Posterior cingulate gyrus (tissue), 11 donors: ENCODE measurements around the gene WNT7A.

Source experiments
- DNase-seq, 10 donors: peaks; one replicate each; pipeline versions ENCODE4 v3.0.0 to v3.0.0-alpha.2; 2020 to 2021; ENCODE audit warnings: mixed read lengths in 3 of 10
- intact Hi-C: fragments of 100-400 bp; cut with DNase I; formaldehyde crosslinking; loops from one replicate; pipeline ENCODE4 v1.15.1; 2023

Gene WNT7A

DNA sequence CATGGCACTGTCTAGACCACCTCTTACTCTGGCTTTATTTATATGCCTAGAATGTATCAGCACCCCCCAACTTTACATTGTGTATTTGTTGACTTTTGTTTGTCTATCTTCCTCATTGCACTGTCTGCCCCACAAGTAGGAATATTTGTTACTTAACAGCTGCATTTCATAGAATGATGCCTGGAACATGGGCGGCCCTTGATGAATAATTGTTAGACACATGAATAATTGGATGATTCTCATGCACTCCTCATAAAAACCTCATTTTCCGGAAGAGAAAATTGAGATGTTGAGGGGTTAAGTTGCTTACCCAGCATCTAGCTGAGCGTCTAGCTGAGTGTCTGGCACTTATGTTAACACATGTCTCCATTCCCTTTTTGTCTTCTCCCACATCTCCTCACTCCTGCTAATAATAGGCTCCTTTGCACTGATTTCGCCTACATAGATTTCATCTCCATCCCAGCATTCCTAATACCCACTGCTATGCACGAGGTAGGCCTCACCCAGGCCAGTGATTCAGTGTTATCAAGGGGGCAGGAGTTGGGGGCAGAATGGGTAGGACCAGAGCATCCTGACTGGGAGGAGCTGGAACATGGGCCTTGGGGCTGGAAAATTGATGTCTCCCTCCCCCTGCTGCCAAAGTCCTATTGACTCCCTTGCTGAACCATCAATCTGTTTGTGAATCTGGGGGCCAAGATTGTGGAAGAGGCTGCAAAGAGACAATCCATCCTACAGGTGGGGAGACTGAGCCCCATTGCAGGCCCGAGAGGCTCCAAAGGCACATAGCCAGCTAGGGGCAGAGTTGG lies 7.8 kb upstream of the WNT7A start:
- no peak for DNase-seq
- intact Hi-C loops, result no loop called here

- intact Hi-C loops, result no loop called here
- peak in 1 of 10 donors; percentile 40 for DNase-seq
These were observed 6.8 kb upstream of the WNT7A start for GRCh38 chr3:13886593-13887129.

GRCh38 chr3:13885704-13886010 lies 5.8 kb upstream of the WNT7A start:
- no peak for DNase-seq
- intact Hi-C loops, result no loop called here

- intact Hi-C loops, result no loop called here
These were observed 5.2 kb upstream of the WNT7A start for GRCh38 chr3:13884851-13885703.

DNA sequence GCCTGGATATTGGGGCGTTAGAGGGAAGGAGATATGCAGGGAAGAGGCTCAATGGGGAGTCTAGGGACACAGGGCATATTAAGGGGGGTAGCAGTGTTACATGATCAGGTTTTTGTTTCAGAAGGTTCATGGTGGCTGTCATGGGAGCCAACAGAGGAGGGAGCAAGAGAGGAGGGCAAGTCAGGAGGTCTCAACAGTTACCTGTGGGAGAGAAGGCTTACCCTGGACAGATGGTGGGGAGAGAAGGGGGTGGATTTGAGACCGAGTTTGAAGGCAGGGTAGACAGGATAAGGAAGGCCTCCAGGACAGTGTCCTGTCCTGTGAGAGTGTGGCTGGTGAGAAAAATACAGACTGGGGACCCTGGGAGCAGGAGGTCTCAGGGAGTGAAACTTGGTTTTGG lies 3.8 kb upstream of the WNT7A start:
- no peak for DNase-seq
- intact Hi-C loops, result no loop called here

More at GRCh38 chr3:13884851-13885703, 5.2 kb upstream of the WNT7A start:
- DNase-seq, result peak in 3 of 10 donors; percentile 41 to 85 (median 47)

- intact Hi-C loops, result no loop called here
- DNase-seq, result no peak
These were observed 3.0 kb upstream of the WNT7A start for GRCh38 chr3:13882876-13883275.

GRCh38 chr3:13881536-13882410 lies 1.9 kb upstream of the WNT7A start:
- intact Hi-C loops, result no loop called here
- DNase-seq, result peak in 1 of 10 donors; percentile 35

GRCh38 chr3:13880811-13881156 lies 913 bp upstream of the WNT7A start:
- no peak for DNase-seq
- intact Hi-C loops, result loop anchor here (1.0 kb wide), 1 partner anchor 223 kb away; no protein-coding TSS in a partner anchor

GRCh38 chr3:13879102-13879945 lies 547 bp downstream of the WNT7A start:
- peak in 6 of 10 donors; percentile 19 to 90 (median 58) for DNase-seq
- intact Hi-C loops, result no loop called here

DNA sequence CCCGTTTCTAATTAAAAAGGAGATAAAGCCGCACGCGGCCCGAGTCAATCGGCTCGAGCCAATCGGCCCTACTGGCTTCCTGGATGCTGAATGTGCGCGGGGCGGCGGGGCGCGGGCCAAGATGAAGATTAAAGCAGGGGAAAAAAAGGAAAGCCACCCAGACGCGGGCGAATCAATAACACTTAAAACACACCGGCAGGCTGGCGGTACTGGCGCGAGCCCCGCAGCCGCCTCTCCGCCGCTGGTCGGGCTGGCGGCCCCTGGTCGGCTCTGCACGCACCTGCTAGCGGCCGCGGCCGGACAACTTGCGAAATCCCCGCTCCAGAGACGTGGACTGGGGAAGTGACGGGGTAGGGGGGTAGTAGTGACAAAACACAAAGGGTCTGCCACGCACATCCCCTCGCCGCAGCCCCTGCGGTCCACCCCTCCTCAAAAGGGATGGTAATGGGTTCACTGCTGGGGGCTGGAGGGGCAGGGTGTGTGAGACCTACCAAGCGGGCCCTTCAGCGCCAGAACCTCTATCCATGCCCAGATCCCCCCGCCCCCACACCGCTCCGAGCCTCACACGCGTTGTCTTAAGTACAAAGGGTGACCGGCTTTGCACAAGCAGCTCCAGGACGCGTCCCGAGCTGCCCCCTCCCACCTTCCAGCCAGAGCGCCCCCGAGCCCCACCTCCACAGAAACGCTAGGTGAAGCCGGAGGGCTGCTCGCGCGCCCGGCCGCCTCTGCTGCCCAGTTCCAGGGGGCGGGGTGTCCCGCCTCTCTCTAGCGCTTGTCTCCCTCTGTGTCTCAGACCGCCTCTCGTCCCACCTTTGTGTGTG lies 1.4 kb downstream of the WNT7A start:
- intact Hi-C loops, result no loop called here
- peak in 3 of 10 donors; percentile 78 to 85 (median 82) for DNase-seq

- intact Hi-C loops, result no loop called here
- no peak for DNase-seq
These were observed 2.0 kb downstream of the WNT7A start for GRCh38 chr3:13877911-13878280.

DNA sequence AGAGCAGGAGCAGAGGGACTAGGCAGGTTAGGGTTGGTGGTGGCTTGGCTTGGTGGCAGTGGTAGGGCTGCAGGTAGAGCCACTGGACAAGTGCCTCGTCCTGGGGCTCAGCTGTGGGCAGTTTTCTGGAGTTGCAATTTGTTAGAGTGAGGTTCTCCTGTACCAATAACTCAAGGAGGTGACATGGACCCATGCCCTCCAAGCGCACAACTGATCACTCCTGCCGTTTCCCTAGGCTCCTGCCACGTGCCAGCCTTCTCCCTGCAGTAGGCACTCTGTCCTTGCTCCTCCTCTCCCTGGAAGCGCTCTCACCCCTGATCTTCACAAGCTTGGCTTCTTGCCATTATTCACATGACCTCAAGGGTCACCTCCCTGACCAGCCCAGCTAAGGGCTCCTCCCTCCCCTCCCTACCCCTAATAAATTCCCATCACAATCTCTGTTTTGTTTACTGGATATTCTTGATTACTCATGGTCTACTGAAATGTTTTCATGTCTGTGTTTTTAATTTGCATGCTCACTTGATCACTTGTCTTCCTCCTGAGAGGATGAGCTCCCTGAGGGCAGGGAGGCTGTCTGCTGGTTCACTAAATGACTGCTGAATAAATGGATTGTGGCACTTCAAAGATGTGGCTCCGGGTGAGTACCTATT lies 3.3 kb downstream of the WNT7A start:
- DNase-seq, result no peak
- intact Hi-C loops, result no loop called here

DNA sequence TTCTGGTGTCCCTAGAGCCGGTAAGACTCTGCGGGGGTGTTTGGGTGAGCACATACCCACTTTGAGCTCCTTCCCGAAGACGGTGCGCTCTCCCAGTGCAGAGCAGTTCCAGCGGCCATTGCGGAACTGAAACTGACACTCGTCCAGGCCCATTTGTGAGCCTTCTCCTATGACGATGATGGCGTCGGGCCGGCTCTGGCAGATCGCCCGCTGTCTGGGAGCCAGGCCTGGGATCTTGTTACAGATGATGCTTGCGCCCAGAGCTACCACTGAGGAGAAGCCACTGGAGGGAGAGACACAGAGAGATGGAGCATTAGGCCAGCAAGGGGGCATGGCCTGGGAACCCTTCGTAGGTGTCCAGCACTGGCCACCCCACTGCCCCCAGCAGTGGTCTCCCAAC lies 5.0 kb downstream of the WNT7A start:
- intact Hi-C loops, result no loop called here
- peak in 5 of 10 donors; percentile 37 to 87 (median 46) for DNase-seq

DNA sequence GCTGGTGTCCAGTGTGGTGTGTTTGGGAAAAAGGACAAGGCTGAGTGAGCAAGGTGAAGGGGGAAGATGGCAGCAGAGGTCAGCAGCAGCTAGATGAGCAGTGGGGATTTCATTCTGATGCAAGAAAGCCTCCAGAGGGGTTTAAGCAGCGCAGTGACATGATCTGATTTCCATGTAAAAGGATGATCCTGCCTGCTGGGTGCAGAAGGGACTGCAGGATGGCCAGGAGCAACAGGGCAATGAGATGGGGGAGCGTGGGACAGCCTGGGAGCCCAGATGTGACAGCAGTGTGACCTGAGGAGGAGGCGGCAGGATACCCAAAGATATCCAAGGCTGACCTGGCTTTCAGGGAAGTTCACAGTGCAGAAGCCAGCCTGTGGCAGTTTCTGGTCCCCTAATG lies 6.1 kb downstream of the WNT7A start:
- peak in 1 of 10 donors; percentile 26 for DNase-seq
- intact Hi-C loops, result no loop called here

GRCh38 chr3:13872451-13872850 lies 7.4 kb downstream of the WNT7A start:
- intact Hi-C loops, result no loop called here
- peak in 3 of 10 donors; percentile 17 to 80 (median 36) for DNase-seq

- DNase-seq, result peak in 1 of 10 donors; percentile 52
- intact Hi-C loops, result no loop called here
These were observed 8.1 kb downstream of the WNT7A start for GRCh38 chr3:13871791-13872190.

DNA sequence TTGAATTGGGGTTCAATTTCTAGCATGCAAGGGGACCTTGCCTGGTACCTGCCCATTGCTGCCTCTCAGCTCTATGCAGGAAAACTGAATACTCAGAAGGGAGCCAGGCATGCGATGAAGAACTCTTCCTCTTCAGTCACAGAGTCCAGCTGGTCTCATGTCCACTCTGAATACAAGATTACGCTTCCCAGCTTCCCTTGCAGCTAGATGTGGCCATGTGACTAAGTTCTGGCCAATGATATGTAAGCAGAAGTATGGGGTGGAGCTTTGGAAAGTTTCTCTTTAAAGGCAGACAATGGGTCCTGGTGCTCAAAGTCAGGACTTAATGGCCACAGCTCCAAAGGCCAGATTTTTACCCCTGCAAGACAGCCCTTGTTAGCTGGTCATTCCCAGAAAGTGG lies 9.0 kb downstream of the WNT7A start:
- intact Hi-C loops, result no loop called here
- no peak for DNase-seq

GRCh38 chr3:13869761-13870343 lies 10.0 kb downstream of the WNT7A start:
- DNase-seq, result peak in 1 of 10 donors; percentile 28
- intact Hi-C loops, result no loop called here
